HCT116 (cell line): ENCODE results near the gene TFF1. TPM values are rescaled to one million over a fixed set of nuclear protein-coding genes. Genes with fewer than 3 reads are reported as not detected.

Experiments used
- ATAC-seq: fragments of 200-7000 bp; cut with Tn5 transposase; 2 replicates; pipeline ENCODE4 v1.9.1; 2020; ENCODE audit warnings: mild to moderate bottlenecking, moderate library complexity
- BruUV-seq: library from RNA; stranded (reverse); fragments of 400-500 nt; replicated peaks from 2 replicates; lab custom pipeline; 2021; lab: Mats Ljungman, UMichigan
- CTCF ChIA-PET: fragments of 300-600 bp; sonication (Branson Sonifier 250); formaldehyde crosslinking; loops from one replicate; lab custom pipeline; 2021; ENCODE audit warnings: antibody characterized with exemption; lab: Charles Lee
- POLR2A ChIA-PET: fragments of 300-600, 350-600 bp; sonication (Branson Sonifier 250); formaldehyde crosslinking; loops from one replicate; lab custom pipeline; 2021; ENCODE audit warnings: antibody characterized with exemption; lab: Charles Lee
- RAD21 ChIA-PET, 2 experiments: fragments of 300-600 bp; sonication (Branson Sonifier 250); formaldehyde crosslinking; loops; one replicate each; lab custom pipeline; 2023; ENCODE audit warnings: low total read pairs in 2 of 2; ENCODE audit not compliant: uncharacterized antibody in 2 of 2, unreplicated experiment in 2 of 2, low non-redundant PET in 1 of 2; lab: Charles Lee
- DNase-seq: peaks from one replicate; pipeline ENCODE4 v3.0.0-alpha.2; 2010; ENCODE audit warnings: low read depth, low spot score
- H2AFZ ChIP-seq: fragments of 200-600 bp; shearing (Covaris generic), sonication (generic); 2 replicates; pipeline ENCODE4 v1.6.1; 2017; ENCODE audit warnings: low read depth, mixed run types, mixed read lengths, antibody characterized with exemption, low read length; ENCODE audit not compliant: poor library complexity, severe bottlenecking
- H3K27ac ChIP-seq: 2 replicates; pipeline ENCODE4 v1.5.1; 2012; ENCODE audit warnings: low read depth, low read length
- H3K27me3 ChIP-seq: fragments of 200-600 bp; sonication (generic); 2 replicates; pipeline ENCODE4 v1.6.1; 2016; ENCODE audit warnings: mixed run types, low read length, mixed read lengths; ENCODE audit not compliant: insufficient read depth
- H3K36me3 ChIP-seq, 2 experiments: fragments of 200-500 bp in 1 of 2; fragments of 200-600 bp in 1 of 2; sonication (Bioruptor generic) in 1 of 2; sonication (generic) in 1 of 2; 2 replicates each; pipeline versions ENCODE4 v1.5.1 to v1.6.1; 2014 to 2016; ENCODE audit warnings: low read length in 2 of 2, inconsistent platforms in 1 of 2, mixed read lengths in 1 of 2, mixed run types in 1 of 2; ENCODE audit not compliant: insufficient read depth in 2 of 2, control insufficient read depth in 1 of 2
- H3K4me1 ChIP-seq, 2 experiments: fragments of 200-600 bp in 1 of 2; sonication (generic) in 1 of 2; 2 replicates each; pipeline versions ENCODE4 v1.5.1 to v1.6.1; 2012 to 2017; ENCODE audit warnings: low read length in 2 of 2, inconsistent platforms in 1 of 2, mild to moderate bottlenecking in 1 of 2, mixed read lengths in 1 of 2, mixed run types in 1 of 2, moderate library complexity in 1 of 2; ENCODE audit not compliant: insufficient read depth in 2 of 2, control insufficient read depth in 1 of 2
- H3K4me2 ChIP-seq: fragments of 200-600 bp; sonication (generic); 2 replicates; pipeline ENCODE4 v1.6.1; 2017; ENCODE audit warnings: mixed run types, low read length, mixed read lengths
- H3K4me3 ChIP-seq, 2 experiments: fragments of 200-600 bp in 1 of 2; sonication (generic) in 1 of 2; replicated peaks in 1 of 2; 2 replicates each; pipeline ENCODE4 v1.5.1; 2011 to 2016; ENCODE audit warnings: low read length in 2 of 2, control low read depth in 1 of 2, low read depth in 1 of 2, mild to moderate bottlenecking in 1 of 2, mixed read lengths in 1 of 2, mixed run types in 1 of 2
- H3K79me2 ChIP-seq: fragments of 200-600 bp; sonication (generic); 2 replicates; pipeline ENCODE4 v1.6.1; 2017; ENCODE audit warnings: mild to moderate bottlenecking, mixed run types, low read length, moderate library complexity, mixed read lengths; ENCODE audit not compliant: insufficient read depth
- H3K9ac ChIP-seq: fragments of 200-600 bp; sonication (generic); 2 replicates; pipeline ENCODE4 v1.6.1; 2016; ENCODE audit warnings: low read length, mixed read lengths
- H3K9me2 ChIP-seq: fragments of 200-600 bp; sonication (generic), shearing (Covaris generic); 2 replicates; pipeline ENCODE4 v1.6.1; 2017; ENCODE audit warnings: mixed run types, mild to moderate bottlenecking, moderate library complexity; ENCODE audit not compliant: insufficient read depth
- H3K9me3 ChIP-seq, 2 experiments: fragments of 200-500 bp in 1 of 2; fragments of 200-600 bp in 1 of 2; sonication (Bioruptor generic) in 1 of 2; sonication (generic) in 1 of 2; 2 replicates each; pipeline ENCODE4 v1.6.1; 2014 to 2017; ENCODE audit warnings: low read length in 2 of 2, mixed read lengths in 2 of 2, inconsistent platforms in 1 of 2, low read depth in 1 of 2, mild to moderate bottlenecking in 1 of 2, mixed run types in 1 of 2, moderate library complexity in 1 of 2; ENCODE audit not compliant: control insufficient read depth in 1 of 2, insufficient read depth in 1 of 2
- H4K20me1 ChIP-seq: fragments of 200-600 bp; sonication (generic), shearing (Covaris generic); 2 replicates; pipeline ENCODE4 v1.6.1; 2017; ENCODE audit warnings: mixed run types, mild to moderate bottlenecking, moderate library complexity; ENCODE audit not compliant: insufficient read depth
- CTCF ChIP-seq, 3 experiments: fragments of 200-600 bp in 1 of 3; sonication (generic) in 1 of 3; IDR thresholded peaks in 2 of 3; conservative IDR thresholded peaks in 1 of 3; 2 replicates each; pipeline ENCODE4 v1.5.1; 2012 to 2017; ENCODE audit warnings: low read depth in 2 of 3, low read length in 2 of 3, antibody characterized with exemption in 1 of 3, borderline replicate concordance in 1 of 3, control low read depth in 1 of 3, mild to moderate bottlenecking in 1 of 3, mixed read lengths in 1 of 3, mixed run types in 1 of 3, moderate library complexity in 1 of 3; ENCODE audit not compliant: insufficient read depth in 1 of 3
- EGR1 ChIP-seq: IDR thresholded peaks from 2 replicates; pipeline ENCODE4 v1.6.1; 2012; ENCODE audit warnings: low read depth
- EZH2phosphoT487 ChIP-seq: fragments of 200-600 bp; IDR thresholded peaks from 2 replicates; pipeline ENCODE4 v1.6.1; 2018; ENCODE audit warnings: antibody characterized with exemption, borderline replicate concordance
- FOSL1 ChIP-seq: IDR thresholded peaks from 2 replicates; pipeline ENCODE4 v1.6.1; 2012; ENCODE audit warnings: low read depth
- MAX ChIP-seq: IDR thresholded peaks from 2 replicates; pipeline ENCODE4 v1.6.1; 2012
- POLR2A ChIP-seq: IDR thresholded peaks from 2 replicates; pipeline ENCODE4 v1.7.0; 2011; ENCODE audit warnings: borderline replicate concordance; ENCODE audit not compliant: insufficient read depth, insufficient read length; ENCODE audit errors: extremely low read depth
- REST ChIP-seq: IDR thresholded peaks from 2 replicates; pipeline ENCODE4 v1.6.1; 2012; ENCODE audit warnings: low read depth
- SIN3A ChIP-seq: IDR thresholded peaks from 2 replicates; pipeline ENCODE4 v1.6.1; 2012; ENCODE audit warnings: low read depth
- YY1 ChIP-seq: IDR thresholded peaks from 2 replicates; pipeline ENCODE4 v1.6.1; 2011; ENCODE audit warnings: low read length, low read depth, moderate library complexity, mild to moderate bottlenecking; ENCODE audit not compliant: insufficient replicate concordance; ENCODE audit errors: extremely low read depth
- ZBTB33 ChIP-seq: IDR thresholded peaks from 2 replicates; pipeline ENCODE4 v1.6.1; 2011; ENCODE audit warnings: mild to moderate bottlenecking, low read length, moderate library complexity; ENCODE audit not compliant: insufficient replicate concordance; ENCODE audit errors: extremely low read depth
- ZNF274 ChIP-seq: fragments of 200-500 bp; sonication (Bioruptor generic); IDR thresholded peaks from 2 replicates; pipeline ENCODE4 v1.6.1; 2014; ENCODE audit warnings: mild to moderate bottlenecking, low read depth, low read length, inconsistent platforms
- intact Hi-C: fragments of 100-400 bp; cut with micrococcal nuclease; formaldehyde crosslinking; loops from 2 replicates; pipeline ENCODE4 v1.10.0; 2022
- total RNA-seq: library from RNA; stranded (reverse); gene quantifications from one replicate; pipeline ENCODE4 v1.2.1, GENCODE V29; 2021; ENCODE audit not compliant: unreplicated experiment

Gene TFF1
- total RNA-seq, 1 experiment from 2014 or later, result 0.61 TPM

- Histone ChIP-seq H3K9me3 (no peaks in the 10 kb centered on the region), H3K9me2 (no peaks in the 10 kb centered on the region), H3K27me3 (no peaks in the 10 kb centered on the region), H3K27ac (no peak overlapping the region), H3K79me2 (no peaks in the 10 kb centered on the region), H4K20me1 (no peaks in the 10 kb centered on the region), H3K4me3 (no peak overlapping the region), H3K4me2 (no peak overlapping the region), H3K4me1 (no peaks in the 10 kb centered on the region), H3K36me3 (no peaks in the 10 kb centered on the region), H3K9ac (no peak overlapping the region), H2AFZ (no peak overlapping the region)
- TF ChIP-seq CTCF (IDR thresholded peaks at IDR 0.05 in 2 of 3, conservative IDR thresholded peaks at IDR 0.05 in 1 of 3; ENCODE audit: borderline replicate concordance in 1 of 3, insufficient read depth in 1 of 3, low read depth in 2 of 3, low read length in 2 of 3), result no peak
- no peak for TF ChIP-seq EGR1
- TF ChIP-seq POLR2A, result no peak
- no peak for TF ChIP-seq ZNF274
- TF ChIP-seq EZH2phosphoT487, result no peak
- DNase-seq (no peak), ATAC-seq (no peak)
- ChIA-PET CTCF (interaction anchor here (0.7 to 1.5 kb wide), 2 partner anchors 12 to 19 kb away, joined by 4 to 5 read pairs; no protein-coding TSS in a partner anchor), RAD21 (interaction anchor here (0.6 kb wide), 2 partner anchors 88 to 188 kb away, joined by 4 to 7 read pairs; no protein-coding TSS in a partner anchor), POLR2A (no interaction called here)
- BruUV-seq, result no TSS peak
- intact Hi-C loops, result no loop called here
Measured at GRCh38 chr21:42362700-42363099, 3.6 kb downstream of the TFF1 start.

GRCh38 chr21:42362198-42362597 lies 4.1 kb downstream of the TFF1 start:
- H3K4me2 ChIP-seq, result no peak overlapping the region
- H3K27me3 ChIP-seq, result no peaks in the 10 kb centered on the region
- H4K20me1 ChIP-seq, result no peaks in the 10 kb centered on the region
- no peaks in the 10 kb centered on the region for H3K36me3 ChIP-seq
- DNase-seq (no peak), ATAC-seq (no peak)
- H3K9ac ChIP-seq, result no peak overlapping the region
- H3K4me3 ChIP-seq, result no peak overlapping the region
- no peak overlapping the region for H2AFZ ChIP-seq
- ChIA-PET CTCF (interaction anchor here (0.7 to 1.5 kb wide), 2 partner anchors 12 to 19 kb away, joined by 4 to 5 read pairs; no protein-coding TSS in a partner anchor), POLR2A (no interaction called here), RAD21 (interaction anchor here in 1 of 2 experiments (0.6 kb wide), 1 partner anchor 188 kb away, joined by 4 read pairs; no protein-coding TSS in a partner anchor)
- H3K9me2 ChIP-seq, result no peaks in the 10 kb centered on the region
- no peaks in the 10 kb centered on the region for H3K4me1 ChIP-seq
- intact Hi-C loops, result no loop called here
- no peaks in the 10 kb centered on the region for H3K9me3 ChIP-seq
- H3K27ac ChIP-seq, result no peak overlapping the region
- H3K79me2 ChIP-seq, result no peaks in the 10 kb centered on the region
- BruUV-seq, result no TSS peak
- TF ChIP-seq FOSL1 (no peak), MAX (no peak), SIN3A (no peak), ZBTB33 (no peak), REST (no peak), POLR2A (no peak), EGR1 (no peak), YY1 (no peak)
